Ramos (cell line): Measurements from ENCODE around the gene HSFX3.
"Not testable (repeated sequence)": the region's sequence is repeated elsewhere in the genome, so short reads cannot be mapped to it uniquely, and the experiment has no call there.

ENCODE experiments used
- in situ Hi-C: fragments of 300-500 bp; cut with MboI; formaldehyde crosslinking; loops from one replicate; pipeline ENCODE4 v1.14.3; 2022; ENCODE audit warnings: low sequenced_read_pairs; ENCODE audit not compliant: unreplicated experiment

HSFX3 gene

DNA sequence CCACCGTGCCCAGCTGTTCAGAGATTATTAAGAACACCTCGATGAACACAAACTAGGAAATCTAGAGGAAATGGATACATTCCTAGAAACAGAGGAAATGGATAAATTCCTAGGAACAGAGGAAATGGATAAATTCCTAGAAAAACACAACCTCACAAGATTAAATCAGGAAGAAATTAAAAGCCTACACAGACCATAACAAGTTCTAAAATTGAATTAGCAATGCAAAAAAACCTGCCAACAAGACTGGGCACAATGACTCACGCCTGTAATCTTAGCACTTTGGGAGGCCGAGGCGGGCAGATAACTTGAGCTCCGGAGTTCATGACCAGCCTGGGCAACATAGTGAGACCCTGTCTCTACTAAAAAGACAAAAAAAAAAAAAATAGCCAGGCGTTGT is 31.5 kb downstream of the HSFX3 start:
- in situ Hi-C loops: no loop called here

- in situ Hi-C loops: no loop called here
These were observed 32.4 kb downstream of the HSFX3 start for GRCh38 chrX:149517308-149517707.

DNA sequence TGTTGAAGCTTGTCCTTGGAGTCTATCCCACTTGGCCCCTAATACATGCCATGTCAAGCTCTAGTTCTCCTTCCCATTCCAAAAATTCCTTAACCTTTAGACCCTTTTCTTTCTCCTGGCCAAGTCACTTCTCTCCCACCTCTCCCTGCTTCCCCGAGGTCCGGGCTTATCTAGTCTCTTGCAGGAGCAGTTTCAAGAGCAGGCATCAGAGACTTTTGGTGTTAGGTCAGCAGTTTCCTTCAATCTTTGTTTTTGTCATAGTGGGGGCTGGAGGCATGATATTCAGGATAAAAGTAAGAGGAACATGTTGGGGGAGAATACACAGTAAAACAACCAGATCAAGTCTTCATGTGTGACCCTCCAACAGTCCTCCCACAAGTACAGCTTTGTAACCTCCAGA is 33.1 kb downstream of the HSFX3 start:
- in situ Hi-C loops: no loop called here

DNA sequence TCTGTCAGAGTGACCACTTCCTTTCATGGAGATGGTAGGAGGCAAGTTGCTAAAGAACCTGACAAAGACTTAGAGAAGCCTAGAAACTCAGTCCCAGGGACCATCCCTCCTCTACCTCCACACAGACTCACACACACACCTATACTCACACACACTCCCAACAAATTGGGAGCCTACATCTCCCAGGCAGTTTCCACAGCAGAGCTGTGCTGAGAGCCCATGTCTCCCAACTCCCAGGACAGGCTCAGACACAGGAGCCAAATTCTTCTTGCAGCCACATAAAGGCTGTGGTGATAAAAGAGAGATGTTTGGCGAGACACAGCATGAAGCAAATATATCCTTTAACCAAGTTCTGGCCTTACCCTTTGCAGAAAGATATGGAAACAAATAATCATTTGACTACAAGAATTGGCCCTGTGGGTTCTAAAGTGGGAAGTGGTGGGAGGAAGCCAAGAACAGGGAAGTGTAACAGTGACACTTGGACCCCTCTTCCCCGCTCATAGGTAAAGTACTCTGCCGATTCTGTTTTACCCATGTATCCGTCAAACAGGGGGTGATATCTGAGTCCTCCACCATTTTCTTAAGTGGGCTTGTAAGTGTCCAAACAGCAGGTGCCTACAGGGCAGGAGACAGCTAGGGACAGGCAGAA is 33.6 kb downstream of the HSFX3 start:
- in situ Hi-C loops: no loop called here

DNA sequence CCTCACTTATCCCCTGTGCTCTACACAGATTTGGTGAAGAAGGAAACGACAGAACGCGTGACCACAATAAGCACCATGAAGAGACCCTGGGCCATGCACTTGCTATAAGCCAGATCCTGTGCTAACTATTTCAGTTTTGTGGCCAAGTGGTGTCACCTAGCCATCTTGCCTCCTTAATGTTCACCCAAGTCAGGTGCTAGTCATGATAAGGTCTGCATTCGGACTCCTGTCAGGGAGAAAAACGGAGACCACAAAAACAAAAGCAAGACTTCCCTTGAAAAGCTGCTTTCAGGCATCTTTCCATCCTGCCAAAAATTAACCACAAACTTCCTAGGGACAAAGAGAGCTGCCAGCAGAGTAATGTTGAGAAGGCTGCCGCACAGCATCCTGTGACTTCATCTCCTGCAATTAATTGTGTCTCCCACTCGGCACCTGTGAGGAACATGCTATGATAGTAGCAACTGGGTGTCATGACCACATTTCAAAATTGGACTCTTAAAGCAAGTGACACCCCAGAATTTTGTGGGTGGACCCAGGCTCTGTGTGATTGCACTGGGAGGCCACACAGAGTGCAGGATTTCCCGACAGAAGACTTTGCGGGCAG is 35.8 kb downstream of the HSFX3 start:
- in situ Hi-C loops: no loop called here

DNA sequence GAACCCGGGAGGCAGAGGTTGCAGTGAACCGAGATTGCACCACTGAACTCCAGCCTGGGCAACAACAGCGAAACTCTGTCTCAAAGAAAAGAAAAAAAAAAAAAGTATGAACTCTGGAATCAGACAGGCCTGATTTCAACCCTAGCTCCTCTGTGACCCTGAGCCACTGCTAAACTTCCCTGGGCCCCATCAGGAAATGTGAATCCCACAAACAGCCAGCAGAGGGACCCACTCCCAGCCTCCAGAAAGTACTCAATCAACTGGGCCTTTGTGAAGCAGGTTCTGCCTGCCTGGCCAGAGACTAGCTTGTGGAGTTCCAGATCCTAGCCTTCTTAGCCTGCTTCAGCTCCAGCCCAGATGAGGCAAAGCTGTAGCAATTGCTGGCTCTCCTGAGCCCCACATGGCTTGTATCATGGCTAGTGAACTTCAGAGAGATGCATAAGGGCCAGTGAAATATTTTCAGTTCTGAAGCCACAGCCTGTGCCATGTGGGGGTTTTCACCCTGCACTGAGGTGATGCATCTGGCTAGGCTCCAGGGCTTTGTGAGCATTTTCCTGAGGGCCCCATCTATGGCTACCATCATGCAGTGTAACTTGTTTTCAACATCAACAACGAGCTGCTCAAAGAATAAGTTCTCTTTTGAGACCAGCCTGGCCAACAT is 37.4 kb downstream of the HSFX3 start:
- in situ Hi-C loops: no loop called here

DNA sequence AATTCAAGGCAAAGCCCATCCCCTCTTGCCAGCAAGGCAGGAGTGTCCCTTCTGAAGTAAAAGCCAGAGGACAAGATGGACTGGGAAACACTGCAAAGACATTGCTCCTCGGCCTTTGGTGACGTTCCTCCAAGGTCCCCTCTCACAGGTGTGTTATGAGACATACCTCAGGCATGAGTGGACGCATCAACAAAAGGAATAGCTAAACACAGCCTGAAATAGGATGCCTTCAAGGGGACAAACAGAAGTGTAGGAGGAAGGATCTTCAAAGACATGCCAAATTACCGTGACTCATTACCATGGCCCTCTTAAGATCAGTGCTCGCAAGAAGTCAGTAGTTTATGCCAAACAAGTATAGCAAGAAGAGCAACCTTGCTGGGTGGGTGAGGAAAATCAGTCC is 38.6 kb downstream of the HSFX3 start:
- in situ Hi-C loops: no loop called here

DNA sequence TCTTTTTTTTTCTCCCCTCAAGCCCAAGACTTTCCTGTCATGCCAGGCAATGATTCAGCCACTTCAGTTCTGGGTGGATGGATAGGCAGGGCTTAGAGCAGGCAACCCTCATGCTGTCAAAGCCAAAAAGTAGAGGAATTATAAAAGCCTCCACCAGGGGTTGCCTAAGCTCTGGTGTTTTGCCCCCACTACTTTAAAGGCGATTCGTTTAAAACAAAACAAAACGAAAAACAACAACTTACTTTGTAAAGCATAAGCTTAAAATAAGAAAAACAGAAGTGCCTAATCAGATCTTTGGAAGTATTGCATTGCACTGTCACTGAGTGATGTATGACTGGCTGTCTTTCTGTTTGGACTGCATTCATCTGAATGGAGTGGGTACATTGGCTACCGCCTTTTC is 39.3 kb downstream of the HSFX3 start:
- in situ Hi-C loops: no loop called here

DNA sequence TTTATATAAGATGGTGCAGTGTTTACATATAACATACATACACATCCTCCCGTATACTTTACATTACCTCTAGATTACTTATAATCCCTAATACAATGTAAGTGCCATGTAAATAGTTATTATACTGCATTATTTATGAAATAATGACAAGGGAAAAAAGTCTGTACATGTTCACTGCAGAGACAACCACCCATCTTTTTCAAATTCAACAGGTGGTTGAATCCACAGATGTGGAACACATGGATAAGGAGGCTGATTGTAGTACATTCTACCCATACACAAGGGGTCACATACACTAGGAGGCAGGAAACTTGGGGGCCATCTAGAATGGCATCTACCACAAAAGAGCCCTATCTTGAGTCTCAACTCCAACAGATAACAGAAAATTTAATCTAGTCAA is 41.3 kb downstream of the HSFX3 start:
- in situ Hi-C loops: no loop called here

DNA sequence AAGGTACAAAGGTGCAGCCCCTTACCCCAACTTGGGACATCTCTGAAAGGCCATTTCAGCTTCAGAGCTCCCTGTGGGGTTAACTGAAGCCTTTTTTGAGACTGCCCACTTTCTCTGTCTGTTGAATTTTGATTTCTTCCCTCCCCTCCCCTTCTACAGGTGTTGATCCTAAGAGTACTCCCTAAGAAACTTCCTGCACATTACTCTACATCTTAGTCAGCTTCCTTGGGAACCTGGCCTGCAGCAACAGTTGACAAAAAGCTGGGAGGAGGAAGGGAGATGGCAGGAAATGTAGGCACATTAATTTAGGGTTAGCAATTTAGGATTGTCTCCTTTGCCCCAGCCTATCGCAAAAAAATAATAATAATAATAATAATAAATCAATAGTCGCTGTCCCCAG is 43.4 kb downstream of the HSFX3 start:
- in situ Hi-C loops: no loop called here

DNA sequence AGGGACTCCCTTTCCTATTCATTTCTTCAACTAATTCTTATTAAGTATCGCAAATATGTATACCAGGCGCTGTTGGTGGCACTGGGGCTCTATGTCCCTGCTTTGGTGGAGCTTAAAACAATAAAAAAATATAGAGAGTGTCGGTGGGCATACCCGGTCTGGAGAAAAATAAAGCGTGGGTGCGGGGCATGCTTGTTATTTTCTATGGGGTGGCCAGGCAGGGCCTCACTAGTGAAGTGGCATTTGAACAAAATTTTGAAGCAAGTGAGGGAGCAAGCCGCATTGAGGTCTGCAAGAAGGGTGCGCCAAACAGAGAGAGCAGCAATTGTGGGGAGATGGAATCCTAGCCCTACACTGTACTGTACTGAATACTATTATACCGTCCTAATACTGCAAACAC is 44.1 kb downstream of the HSFX3 start:
- in situ Hi-C loops: no loop called here

DNA sequence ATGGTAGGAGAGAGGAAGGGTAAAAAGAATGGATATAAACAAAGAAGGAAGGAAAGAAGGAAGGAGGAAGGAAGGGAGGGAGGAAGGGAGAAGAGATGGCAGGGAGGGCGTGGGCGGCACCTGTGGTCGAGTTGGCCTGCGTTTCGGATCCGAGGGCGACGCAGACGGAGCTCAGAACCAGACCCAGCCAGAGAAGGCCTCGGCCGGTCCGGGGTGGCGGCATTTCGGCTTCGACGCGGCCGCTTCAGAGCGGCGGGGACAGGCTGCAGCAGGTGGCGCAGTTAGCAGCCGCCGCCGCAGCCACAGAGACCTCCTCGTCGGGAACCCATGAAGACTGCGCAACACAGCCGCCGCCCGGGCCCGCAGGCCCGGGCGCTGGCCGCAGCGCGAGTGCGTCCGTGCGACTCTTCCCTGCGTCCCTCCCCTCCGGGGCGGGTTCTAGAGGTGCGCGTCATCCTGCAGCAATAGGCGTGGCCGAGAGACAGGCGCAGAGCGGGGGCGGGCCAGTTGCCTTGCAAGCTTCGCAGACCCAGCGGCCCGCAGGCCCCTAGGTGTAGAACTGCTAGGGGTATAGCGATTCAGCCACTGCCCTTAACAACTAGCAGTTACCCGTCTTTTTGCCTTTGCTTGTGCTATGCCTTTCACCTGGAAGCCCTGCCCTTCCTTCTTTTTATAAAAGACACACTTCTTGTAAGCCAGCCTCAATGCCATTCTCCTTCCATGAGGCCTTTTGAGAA is 44.6 kb downstream of the HSFX3 start, which contains the start of gene IDS:
TSS of gene IDS (minus strand) at position 392 of the 737 bp plus-strand sequence. CDS start at position 223, 169 bp downstream.
- in situ Hi-C loops: no loop called here

DNA sequence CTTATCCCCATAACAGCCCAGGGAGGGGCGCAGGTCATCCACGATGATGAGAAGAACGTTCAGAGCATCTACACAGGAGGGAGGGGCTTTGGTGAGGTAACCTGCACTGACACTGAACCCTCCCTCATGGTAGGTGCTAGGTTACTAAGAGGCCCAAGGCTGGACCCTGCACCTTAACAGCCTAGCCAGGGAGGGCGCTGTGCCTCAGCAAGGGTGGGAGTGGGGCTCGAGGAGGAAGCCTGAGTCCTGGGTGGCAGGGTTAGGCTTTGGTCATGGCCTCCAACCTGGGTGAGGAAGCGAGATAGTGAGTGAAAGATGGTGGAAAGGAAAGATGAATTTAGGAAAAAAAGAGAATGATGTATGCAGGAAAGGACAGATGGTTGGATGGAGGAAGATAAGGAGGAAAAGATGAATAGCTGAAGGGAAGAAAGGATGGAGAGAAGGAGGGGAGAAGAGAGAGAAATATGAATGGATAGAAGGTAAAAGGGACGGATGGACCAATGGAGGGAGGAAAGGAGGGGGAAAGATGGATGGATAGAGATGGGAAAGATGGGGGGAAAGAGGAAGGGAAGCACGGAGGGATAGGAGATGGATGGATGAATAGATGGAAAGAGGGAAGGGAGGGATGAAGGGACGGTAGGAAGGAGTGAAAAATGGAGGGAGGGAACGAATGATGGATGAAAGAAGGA is 45.4 kb downstream of the HSFX3 start:
- in situ Hi-C loops: no loop called here

GRCh38 chrX:149503446-149503845 is 46.3 kb downstream of the HSFX3 start:
- in situ Hi-C loops: not testable (repeated sequence)

DNA sequence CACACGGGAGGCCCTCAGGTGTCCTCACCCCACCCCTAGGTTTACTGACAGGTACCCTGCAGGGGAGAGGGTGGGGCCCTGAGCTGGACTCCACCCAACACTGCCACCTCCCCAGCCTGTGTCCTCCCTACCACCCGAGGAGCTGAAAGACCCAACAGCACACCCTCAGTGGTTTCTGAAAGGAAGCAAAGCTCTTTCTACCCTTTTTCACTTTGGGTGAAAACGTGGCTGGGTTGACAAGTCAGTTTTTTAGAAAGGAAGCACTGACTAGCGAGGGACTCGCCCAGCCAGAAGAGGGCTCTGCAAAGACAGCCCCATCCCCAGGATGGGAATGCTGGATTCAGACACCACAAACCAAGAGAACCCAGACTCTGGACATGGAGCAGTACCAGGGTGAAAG is 46.8 kb downstream of the HSFX3 start:
- in situ Hi-C loops: not testable (repeated sequence)

DNA sequence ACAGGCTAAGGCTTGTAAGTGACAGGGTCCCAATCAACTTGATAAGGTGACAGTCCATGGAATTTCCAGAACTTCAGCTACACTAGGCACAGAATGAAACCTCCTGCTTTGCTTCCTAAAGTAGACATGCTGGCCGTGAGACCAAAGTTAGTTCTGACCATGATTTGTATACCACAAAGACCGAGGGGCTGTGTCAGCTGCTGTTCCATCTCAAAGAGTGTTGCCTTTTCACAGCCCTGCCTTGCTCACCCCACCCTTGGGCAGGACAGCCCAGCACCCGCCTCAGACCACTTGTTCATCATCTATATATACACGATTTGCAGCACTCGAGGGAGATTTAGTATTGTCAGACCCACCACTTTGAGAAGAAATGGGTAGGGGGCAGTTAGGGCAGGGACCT is 50.0 kb downstream of the HSFX3 start:
- in situ Hi-C loops: no loop called here

DNA sequence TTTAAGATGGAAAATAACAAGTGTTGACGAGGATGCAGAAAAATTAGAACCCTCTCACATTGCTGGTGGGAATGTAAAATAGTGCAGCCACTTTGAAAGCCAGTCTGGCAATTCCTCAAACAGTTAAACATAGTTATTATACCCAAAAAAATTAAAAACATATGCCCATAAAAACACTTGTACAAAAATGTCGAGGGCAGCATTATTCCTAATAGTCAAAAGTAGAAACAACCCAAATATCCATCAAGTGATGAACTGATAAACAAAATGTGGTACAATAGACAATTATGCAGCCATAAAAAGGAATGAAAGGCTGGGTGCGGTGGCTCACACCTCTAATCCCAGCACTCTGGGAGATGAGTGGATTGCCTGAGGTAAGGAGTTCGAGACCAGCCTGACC is 51.0 kb downstream of the HSFX3 start:
- in situ Hi-C loops: no loop called here
